GM10248 (cell line): ENCODE measurements around the gene IVNS1ABP.
A peak's percentile ranks its signal among the peaks of the same experiment; 100 is the strongest.

Experiments
- CTCF ChIA-PET: fragments of 300-600 bp; sonication (Branson Sonifier 250); formaldehyde crosslinking; extraction: SDS; loops from one replicate; lab custom pipeline; 2021; ENCODE audit warnings: antibody characterized with exemption; lab: Yijun Ruan, JAX
- POLR2A ChIA-PET: fragments of 350-650 bp; sonication (Branson Sonifier 250); formaldehyde crosslinking; extraction: SDS; loops from one replicate; lab custom pipeline; 2020; ENCODE audit warnings: antibody characterized with exemption; lab: Yijun Ruan, JAX
- DNase-seq: peaks from one replicate; pipeline ENCODE4 v3.0.0; 2012; ENCODE audit errors: extremely low spot score
- CTCF ChIP-seq: IDR thresholded peaks from 2 replicates; pipeline ENCODE4 v1.5.1; 2012; ENCODE audit warnings: mild to moderate bottlenecking, low read depth; ENCODE audit errors: extremely low read depth, missing control alignments, control extremely low read depth

Gene IVNS1ABP

GRCh38 chr1:185338719-185339622, 21.9 kb upstream of the IVNS1ABP start:
- TF ChIP-seq CTCF, result no peak
- ChIA-PET POLR2A (interaction anchor here (1.1 kb wide), 1 partner anchor 22 kb away, joined by 9 read pairs; the partner anchor contains the start of gene IVNS1ABP), CTCF (interaction anchor here (0.7 to 1.5 kb wide), 6 partner anchors 10 to 1502 kb away, joined by 3 to 6 read pairs (median 4); no protein-coding TSS in a partner anchor)
- peak; percentile 40 for DNase-seq

GRCh38 chr1:185337246-185337645, 20.2 kb upstream of the IVNS1ABP start:
- CTCF ChIA-PET, result interaction anchor here (0.9 to 1.7 kb wide), 3 partner anchors 13 to 19 kb away, joined by 4 to 7 read pairs (median 5); no protein-coding TSS in a partner anchor
- POLR2A ChIA-PET, result interaction anchor here (0.7 kb wide), 1 partner anchor 20 kb away, joined by 3 read pairs; the partner anchor contains the start of gene IVNS1ABP
- no peak for TF ChIP-seq CTCF
- DNase-seq, result no peak

GRCh38 chr1:185334182-185334581, 17.1 kb upstream of the IVNS1ABP start:
- TF ChIP-seq CTCF, result no peak
- POLR2A ChIA-PET, result no interaction called here
- CTCF ChIA-PET, result interaction anchor here (1.0 kb wide), 1 partner anchor 9 kb away, joined by 3 read pairs; no protein-coding TSS in a partner anchor
- no peak for DNase-seq

- TF ChIP-seq CTCF, result no peak
- DNase-seq, result no peak
- ChIA-PET POLR2A (no interaction called here), CTCF (no interaction called here)
These were observed 11.2 kb upstream of the IVNS1ABP start for GRCh38 chr1:185328255-185328654.

- ChIA-PET POLR2A (no interaction called here), CTCF (interaction anchor here (1.2 to 1.8 kb wide), 2 partner anchors 8 to 9 kb away, joined by 3 to 8 read pairs; partner anchors contain the start of gene IVNS1ABP)
- TF ChIP-seq CTCF, result no peak
- DNase-seq, result no peak
These were observed 8.4 kb upstream of the IVNS1ABP start for GRCh38 chr1:185325413-185325812.

- ChIA-PET POLR2A (no interaction called here), CTCF (interaction anchor here (1.0 to 2.8 kb wide), 3 partner anchors 13 to 357 kb away, joined by 3 to 7 read pairs (median 3); no protein-coding TSS in a partner anchor)
- no peak for DNase-seq
- TF ChIP-seq CTCF, result no peak
These were observed 7.1 kb upstream of the IVNS1ABP start for GRCh38 chr1:185324118-185324517.
